Dendritic cell treated with granulocyte-macrophage colony-stimulating factor and Interleukin-4, amounts not matched to agents 40 ng/mL and 50 ng/mL, for 4 days (primary cell): ENCODE results near the gene DOK5.

Source experiments
- H3K27ac Mint-ChIP-seq: one replicate; pipeline ENCODE4 v1.8.0; 2022; ENCODE audit warnings: mild to moderate bottlenecking, mixed read lengths
- H3K27me3 Mint-ChIP-seq: one replicate; pipeline ENCODE4 v1.8.0; 2022; ENCODE audit warnings: mild to moderate bottlenecking, mixed read lengths
- H3K36me3 Mint-ChIP-seq: one replicate; pipeline ENCODE4 v1.8.0; 2022; ENCODE audit warnings: low read depth, mixed read lengths
- H3K4me1 Mint-ChIP-seq: one replicate; pipeline ENCODE4 v1.8.0; 2022; ENCODE audit warnings: low read depth, mixed read lengths
- H3K4me3 Mint-ChIP-seq: one replicate; pipeline ENCODE4 v1.8.0; 2022; ENCODE audit warnings: mild to moderate bottlenecking, moderate library complexity, mixed read lengths
- H3K9me3 Mint-ChIP-seq: one replicate; pipeline ENCODE4 v1.8.0; 2022; ENCODE audit warnings: mixed read lengths
- intact Hi-C: fragments of 100-400 bp; cut with micrococcal nuclease; formaldehyde crosslinking; loops from one replicate; pipeline ENCODE4 v1.15.0; 2022

Gene DOK5

GRCh38 chr20:54572665-54573435 lies 97.5 kb downstream of the DOK5 start:
- intact Hi-C loops, result no loop called here
- H3K9me3 Mint-ChIP-seq, result no peaks in the 10 kb centered on the region
- H3K4me3 Mint-ChIP-seq, result no peak overlapping the region

GRCh38 chr20:54573838-54574237 lies 98.4 kb downstream of the DOK5 start:
- Mint-ChIP-seq H3K27ac (no peak overlapping the region), H3K36me3 (no peaks in the 10 kb centered on the region), H3K9me3 (no peaks in the 10 kb centered on the region), H3K27me3 (no peaks in the 10 kb centered on the region), H3K4me3 (no peak overlapping the region), H3K4me1 (no peaks in the 10 kb centered on the region)
- intact Hi-C loops, result no loop called here

More at GRCh38 chr20:54572665-54573435, 97.5 kb downstream of the DOK5 start:
- Mint-ChIP-seq H3K36me3 (no peaks in the 10 kb centered on the region), H3K4me1 (no peaks in the 10 kb centered on the region), H3K27ac (no peak overlapping the region), H3K27me3 (no peaks in the 10 kb centered on the region)

- intact Hi-C loops, result no loop called here
- Mint-ChIP-seq H3K4me1 (no peaks in the 10 kb centered on the region), H3K9me3 (no peaks in the 10 kb centered on the region), H3K4me3 (no peak overlapping the region), H3K27ac (no peak overlapping the region), H3K36me3 (no peaks in the 10 kb centered on the region), H3K27me3 (no peaks in the 10 kb centered on the region)
Observed at GRCh38 chr20:54576518-54576917, 101.1 kb downstream of the DOK5 start.

GRCh38 chr20:54577637-54578036 lies 102.2 kb downstream of the DOK5 start:
- intact Hi-C loops, result no loop called here
- Mint-ChIP-seq H3K4me1 (no peaks in the 10 kb centered on the region), H3K27ac (no peak overlapping the region), H3K4me3 (no peak overlapping the region), H3K27me3 (no peaks in the 10 kb centered on the region), H3K36me3 (no peaks in the 10 kb centered on the region), H3K9me3 (no peaks in the 10 kb centered on the region)

- intact Hi-C loops, result no loop called here
- H3K4me1 Mint-ChIP-seq, result no peaks in the 10 kb centered on the region
- H3K27me3 Mint-ChIP-seq, result no peaks in the 10 kb centered on the region
- H3K36me3 Mint-ChIP-seq, result no peaks in the 10 kb centered on the region
- H3K27ac Mint-ChIP-seq, result no peak overlapping the region
- H3K4me3 Mint-ChIP-seq, result no peak overlapping the region
- peaks cover 14% of the 10 kb centered on the region for H3K9me3 Mint-ChIP-seq
Observed at GRCh38 chr20:54585217-54585616, 109.8 kb downstream of the DOK5 start.

- Mint-ChIP-seq H3K36me3 (no peaks in the 10 kb centered on the region), H3K27me3 (no peaks in the 10 kb centered on the region), H3K4me1 (no peaks in the 10 kb centered on the region), H3K9me3 (peaks cover 14% of the 10 kb centered on the region), H3K4me3 (no peak overlapping the region), H3K27ac (no peak overlapping the region)
- intact Hi-C loops, result no loop called here
Observed at GRCh38 chr20:54587408-54587807, 112.0 kb downstream of the DOK5 start.

GRCh38 chr20:54589402-54590030 lies 114.1 kb downstream of the DOK5 start:
- Mint-ChIP-seq H3K27ac (no peak overlapping the region), H3K9me3 (no peaks in the 10 kb centered on the region), H3K27me3 (no peaks in the 10 kb centered on the region), H3K36me3 (no peaks in the 10 kb centered on the region), H3K4me3 (no peak overlapping the region), H3K4me1 (no peaks in the 10 kb centered on the region)
- intact Hi-C loops, result no loop called here

- Mint-ChIP-seq H3K27me3 (no peaks in the 10 kb centered on the region), H3K36me3 (no peaks in the 10 kb centered on the region), H3K4me1 (no peaks in the 10 kb centered on the region), H3K9me3 (no peaks in the 10 kb centered on the region), H3K27ac (no peak overlapping the region), H3K4me3 (no peak overlapping the region)
- intact Hi-C loops, result no loop called here
Observed at GRCh38 chr20:54590856-54591255, 115.5 kb downstream of the DOK5 start.

GRCh38 chr20:54596651-54597050 lies 121.3 kb downstream of the DOK5 start:
- intact Hi-C loops, result no loop called here
- no peak overlapping the region for H3K4me3 Mint-ChIP-seq
- H3K9me3 Mint-ChIP-seq, result peaks cover 20% of the 10 kb centered on the region
- H3K4me1 Mint-ChIP-seq, result no peaks in the 10 kb centered on the region
- H3K27ac Mint-ChIP-seq, result no peak overlapping the region
- H3K36me3 Mint-ChIP-seq, result no peaks in the 10 kb centered on the region
- peaks cover 2% of the 10 kb centered on the region for H3K27me3 Mint-ChIP-seq

GRCh38 chr20:54598352-54598751 lies 123.0 kb downstream of the DOK5 start:
- no peak overlapping the region for H3K27ac Mint-ChIP-seq
- H3K9me3 Mint-ChIP-seq, result peaks cover 20% of the 10 kb centered on the region
- no peaks in the 10 kb centered on the region for H3K4me1 Mint-ChIP-seq
- intact Hi-C loops, result no loop called here
- H3K36me3 Mint-ChIP-seq, result no peaks in the 10 kb centered on the region
- H3K4me3 Mint-ChIP-seq, result no peak overlapping the region
- H3K27me3 Mint-ChIP-seq, result peaks cover 2% of the 10 kb centered on the region

- H3K4me1 Mint-ChIP-seq, result no peaks in the 10 kb centered on the region
- intact Hi-C loops, result no loop called here
- H3K27me3 Mint-ChIP-seq, result peaks cover 2% of the 10 kb centered on the region
- H3K9me3 Mint-ChIP-seq, result peaks cover 20% of the 10 kb centered on the region
- H3K27ac Mint-ChIP-seq, result no peak overlapping the region
- no peaks in the 10 kb centered on the region for H3K36me3 Mint-ChIP-seq
- H3K4me3 Mint-ChIP-seq, result no peak overlapping the region
Observed at GRCh38 chr20:54600634-54601033, 125.2 kb downstream of the DOK5 start.

GRCh38 chr20:54601831-54602515 lies 126.6 kb downstream of the DOK5 start:
- intact Hi-C loops, result no loop called here

GRCh38 chr20:54605319-54605718 lies 129.9 kb downstream of the DOK5 start:
- intact Hi-C loops, result no loop called here
- Mint-ChIP-seq H3K4me1 (peaks cover 24% of the 10 kb centered on the region), H3K36me3 (no peaks in the 10 kb centered on the region), H3K9me3 (peaks cover 9% of the 10 kb centered on the region), H3K27ac (no peak overlapping the region), H3K4me3 (no peak overlapping the region), H3K27me3 (no peaks in the 10 kb centered on the region)

More at GRCh38 chr20:54601831-54602515, 126.6 kb downstream of the DOK5 start:
- no peaks in the 10 kb centered on the region for H3K36me3 Mint-ChIP-seq
- peaks cover 2% of the 10 kb centered on the region for H3K27me3 Mint-ChIP-seq
- H3K4me1 Mint-ChIP-seq, result peaks cover 11% of the 10 kb centered on the region
- no peak overlapping the region for H3K27ac Mint-ChIP-seq
- no peak overlapping the region for H3K4me3 Mint-ChIP-seq
- H3K9me3 Mint-ChIP-seq, result peaks cover 20% of the 10 kb centered on the region

- H3K27ac Mint-ChIP-seq, result peak overlapping the region; percentile 11
- no peaks in the 10 kb centered on the region for H3K9me3 Mint-ChIP-seq
- no peak overlapping the region for H3K4me3 Mint-ChIP-seq
- H3K36me3 Mint-ChIP-seq, result no peaks in the 10 kb centered on the region
- H3K27me3 Mint-ChIP-seq, result no peaks in the 10 kb centered on the region
- peaks cover 24% of the 10 kb centered on the region for H3K4me1 Mint-ChIP-seq
- intact Hi-C loops, result no loop called here
Observed at GRCh38 chr20:54606380-54606779, 131.0 kb downstream of the DOK5 start.
